KMS-11 (cell line): ENCODE data around the gene IL22.

Experiments used
- H2AFZ ChIP-seq: fragments of 200-600 bp; sonication (generic); 2 replicates; pipeline ENCODE4 v1.6.1; 2016; ENCODE audit warnings: antibody characterized with exemption, mixed run types, low read depth
- H3K27ac ChIP-seq: fragments of 200-600 bp; sonication (generic); 2 replicates; pipeline ENCODE4 v1.6.1; 2016; ENCODE audit warnings: mild to moderate bottlenecking, mixed run types
- H3K27me3 ChIP-seq: fragments of 200-600 bp; sonication (generic); 2 replicates; pipeline ENCODE4 v1.6.1; 2017; ENCODE audit warnings: mild to moderate bottlenecking, low read depth, mixed run types, moderate library complexity; ENCODE audit not compliant: insufficient read depth
- H3K36me3 ChIP-seq: fragments of 200-600 bp; sonication (generic); 2 replicates; pipeline ENCODE4 v1.6.1; 2017; ENCODE audit warnings: mild to moderate bottlenecking, mixed run types; ENCODE audit not compliant: insufficient read depth
- H3K4me1 ChIP-seq: fragments of 200-600 bp; sonication (generic); 2 replicates; pipeline ENCODE4 v1.6.1; 2016; ENCODE audit warnings: mild to moderate bottlenecking, low read depth, mixed run types; ENCODE audit not compliant: poor library complexity, severe bottlenecking
- H3K4me2 ChIP-seq: fragments of 200-600 bp; sonication (generic); 2 replicates; pipeline ENCODE4 v1.7.0; 2016; ENCODE audit warnings: mild to moderate bottlenecking, mixed run types
- H3K4me3 ChIP-seq: fragments of 200-600 bp; sonication (generic); IDR thresholded peaks from 2 replicates; pipeline ENCODE4 v1.6.1; 2017; ENCODE audit warnings: low read depth, low read length, mixed read lengths; ENCODE audit not compliant: insufficient read depth
- H3K79me2 ChIP-seq: fragments of 200-600 bp; sonication (generic); 2 replicates; pipeline ENCODE4 v1.6.1; 2016; ENCODE audit warnings: low read depth, mixed run types; ENCODE audit not compliant: insufficient read depth
- H3K9ac ChIP-seq: fragments of 200-600 bp; sonication (generic); 2 replicates; pipeline ENCODE4 v1.6.1; 2016; ENCODE audit warnings: mild to moderate bottlenecking, mixed run types
- H4K20me1 ChIP-seq: fragments of 200-600 bp; sonication (generic); 2 replicates; pipeline ENCODE4 v1.6.1; 2016; ENCODE audit warnings: mild to moderate bottlenecking, mixed run types; ENCODE audit not compliant: insufficient read depth
- TF ChIP-seq, protein P1 (sequence below): fragments of 200-600 bp; sonication (generic); conservative IDR thresholded peaks from 2 replicates; pipeline ENCODE4 v1.6.1; 2017; ENCODE audit warnings: low read depth, mild to moderate bottlenecking, antibody characterized with exemption, low read length, moderate library complexity, mixed read lengths

IL22 gene

GRCh38 chr12:68279227-68280054 is 26.0 kb upstream of the IL22 start:
- Histone ChIP-seq H3K4me3 (no peak overlapping the region), H2AFZ (no peak overlapping the region), H3K79me2 (no peaks in the 10 kb centered on the region), H3K36me3 (no peaks in the 10 kb centered on the region), H3K4me1 (peaks cover 6% of the 10 kb centered on the region), H3K9ac (no peak overlapping the region), H3K27ac (no peak overlapping the region), H4K20me1 (no peaks in the 10 kb centered on the region), H3K27me3 (no peaks in the 10 kb centered on the region), H3K4me2 (no peak overlapping the region)
- TF ChIP-seq, protein P1, sequence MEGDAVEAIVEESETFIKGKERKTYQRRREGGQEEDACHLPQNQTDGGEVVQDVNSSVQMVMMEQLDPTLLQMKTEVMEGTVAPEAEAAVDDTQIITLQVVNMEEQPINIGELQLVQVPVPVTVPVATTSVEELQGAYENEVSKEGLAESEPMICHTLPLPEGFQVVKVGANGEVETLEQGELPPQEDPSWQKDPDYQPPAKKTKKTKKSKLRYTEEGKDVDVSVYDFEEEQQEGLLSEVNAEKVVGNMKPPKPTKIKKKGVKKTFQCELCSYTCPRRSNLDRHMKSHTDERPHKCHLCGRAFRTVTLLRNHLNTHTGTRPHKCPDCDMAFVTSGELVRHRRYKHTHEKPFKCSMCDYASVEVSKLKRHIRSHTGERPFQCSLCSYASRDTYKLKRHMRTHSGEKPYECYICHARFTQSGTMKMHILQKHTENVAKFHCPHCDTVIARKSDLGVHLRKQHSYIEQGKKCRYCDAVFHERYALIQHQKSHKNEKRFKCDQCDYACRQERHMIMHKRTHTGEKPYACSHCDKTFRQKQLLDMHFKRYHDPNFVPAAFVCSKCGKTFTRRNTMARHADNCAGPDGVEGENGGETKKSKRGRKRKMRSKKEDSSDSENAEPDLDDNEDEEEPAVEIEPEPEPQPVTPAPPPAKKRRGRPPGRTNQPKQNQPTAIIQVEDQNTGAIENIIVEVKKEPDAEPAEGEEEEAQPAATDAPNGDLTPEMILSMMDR = no peak

DNA sequence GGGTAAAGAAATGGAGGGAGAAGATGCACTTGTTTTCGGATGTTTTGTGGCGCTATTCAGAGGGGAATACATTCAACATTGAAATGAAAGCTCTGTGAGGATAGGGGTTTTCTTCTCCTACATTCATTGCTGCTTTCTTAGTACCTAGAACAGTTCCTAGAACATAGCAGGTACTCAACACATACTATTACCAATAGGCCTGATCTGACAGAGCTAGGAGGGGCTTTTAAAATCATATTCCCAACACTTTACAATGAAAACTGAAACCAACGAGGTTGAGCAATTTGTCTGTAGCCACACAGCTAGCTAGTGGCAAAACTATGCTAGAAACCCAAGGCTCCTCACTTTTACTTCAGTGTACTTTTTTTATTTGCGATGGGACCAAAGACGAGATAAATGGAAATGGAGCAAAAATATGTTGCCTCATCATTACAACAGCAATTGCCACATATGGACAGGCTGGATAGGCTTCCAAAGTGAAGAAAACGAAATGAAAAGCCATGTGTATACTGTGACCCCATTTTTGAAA is 23.1 kb upstream of the IL22 start:
- no peak overlapping the region for H3K9ac ChIP-seq
- H2AFZ ChIP-seq = no peak overlapping the region
- H4K20me1 ChIP-seq = no peaks in the 10 kb centered on the region
- H3K79me2 ChIP-seq = no peaks in the 10 kb centered on the region
- no peaks in the 10 kb centered on the region for H3K36me3 ChIP-seq
- H3K27ac ChIP-seq = no peak overlapping the region
- peaks cover 2% of the 10 kb centered on the region for H3K4me1 ChIP-seq
- TF ChIP-seq, protein P1 = no peak
- H3K4me2 ChIP-seq = no peak overlapping the region
- H3K27me3 ChIP-seq = no peaks in the 10 kb centered on the region
- H3K4me3 ChIP-seq = no peak overlapping the region

GRCh38 chr12:68272732-68273131 is 19.3 kb upstream of the IL22 start:
- no peak overlapping the region for H3K9ac ChIP-seq
- no peak overlapping the region for H2AFZ ChIP-seq
- no peaks in the 10 kb centered on the region for H3K79me2 ChIP-seq
- H3K27me3 ChIP-seq = no peaks in the 10 kb centered on the region
- H4K20me1 ChIP-seq = no peaks in the 10 kb centered on the region
- H3K4me1 ChIP-seq = peaks cover 9% of the 10 kb centered on the region
- no peak overlapping the region for H3K27ac ChIP-seq
- no peaks in the 10 kb centered on the region for H3K36me3 ChIP-seq
- TF ChIP-seq, protein P1 = no peak
- no peak overlapping the region for H3K4me2 ChIP-seq
- H3K4me3 ChIP-seq = no peak overlapping the region

DNA sequence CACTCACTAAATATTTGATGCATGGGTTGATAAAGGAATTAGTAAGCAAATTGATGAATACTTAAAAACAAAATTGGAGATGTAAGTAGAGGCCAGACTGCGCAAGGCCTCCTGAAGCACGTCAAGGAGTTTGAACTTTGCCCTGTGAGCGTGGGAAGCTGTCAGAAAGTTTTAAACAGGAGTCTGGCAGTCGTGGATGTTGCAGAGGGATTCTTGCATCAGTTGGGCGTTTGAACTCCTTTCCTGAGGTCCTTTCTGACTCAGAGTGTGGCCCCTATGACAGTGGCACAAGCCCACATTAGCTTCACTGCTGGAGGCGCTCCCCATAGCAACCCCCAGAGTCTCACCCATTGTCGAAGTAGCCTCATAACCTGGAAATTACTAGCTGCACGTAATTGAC is 17.9 kb upstream of the IL22 start:
- H3K9ac ChIP-seq = no peak overlapping the region

More for the DNA sequence above, 17.9 kb upstream of the IL22 start:
- Histone ChIP-seq H3K4me1 (peaks cover 15% of the 10 kb centered on the region), H2AFZ (no peak overlapping the region), H3K36me3 (no peaks in the 10 kb centered on the region), H3K27ac (no peak overlapping the region), H3K27me3 (no peaks in the 10 kb centered on the region), H3K4me2 (no peak overlapping the region), H3K4me3 (no peak overlapping the region), H4K20me1 (no peaks in the 10 kb centered on the region), H3K79me2 (no peaks in the 10 kb centered on the region)
- TF ChIP-seq, protein P1 = no peak
